Astrocyte (in vitro differentiated cells and primary cell): ENCODE measurements around the gene ADAMTS6. TPM values are rescaled to one million over a fixed set of nuclear protein-coding genes. Genes with fewer than 3 reads are reported as not detected.

ENCODE experiments used
- DNase-seq: peaks from one replicate; pipeline ENCODE4 v3.0.0-alpha.2; 2010; ENCODE audit warnings: low read depth
- FAIRE-seq: peaks from 2 replicates; lab custom pipeline; 2011; peaks lifted over from hg19 to GRCh38; lab: Jason Lieb, UNC
- H2AFZ ChIP-seq: 2 replicates; pipeline ENCODE4 v1.6.0; 2012; ENCODE audit warnings: low read depth, low read length, inconsistent platforms
- H3K27ac ChIP-seq: 2 replicates; pipeline ENCODE4 v1.5.1; 2011; ENCODE audit warnings: low read depth, low read length, inconsistent platforms
- H3K27me3 ChIP-seq: 2 replicates; pipeline ENCODE4 v1.6.0; 2011; ENCODE audit warnings: low read length, inconsistent platforms; ENCODE audit not compliant: insufficient read depth
- H3K36me3 ChIP-seq: 2 replicates; pipeline ENCODE4 v1.5.1; 2011; ENCODE audit warnings: low read length, inconsistent platforms; ENCODE audit not compliant: insufficient read depth
- H3K4me1 ChIP-seq: 2 replicates; pipeline ENCODE4 v1.5.1; 2011; ENCODE audit warnings: low read length, inconsistent platforms; ENCODE audit not compliant: insufficient read depth
- H3K4me2 ChIP-seq: 2 replicates; pipeline ENCODE4 v1.6.0; 2012; ENCODE audit warnings: low read length, inconsistent platforms
- H3K4me3 ChIP-seq: 2 replicates; pipeline ENCODE4 v1.5.1; 2011; ENCODE audit warnings: low read depth, mild to moderate bottlenecking, low read length, inconsistent platforms; ENCODE audit not compliant: insufficient read depth
- H3K79me2 ChIP-seq: 2 replicates; pipeline ENCODE4 v1.6.0; 2012; ENCODE audit warnings: mild to moderate bottlenecking, low read length, inconsistent platforms; ENCODE audit not compliant: insufficient read depth
- H3K9ac ChIP-seq: 2 replicates; pipeline ENCODE4 v1.6.0; 2012; ENCODE audit warnings: mild to moderate bottlenecking, low read length, inconsistent platforms
- H3K9me3 ChIP-seq: 2 replicates; pipeline ENCODE4 v1.5.1; 2012; ENCODE audit warnings: low read depth, mild to moderate bottlenecking, low read length, inconsistent platforms; ENCODE audit not compliant: insufficient read depth
- H4K20me1 ChIP-seq: 2 replicates; pipeline ENCODE4 v1.6.0; 2012; ENCODE audit warnings: low read length, inconsistent platforms; ENCODE audit not compliant: insufficient read depth
- H3K27ac Mint-ChIP-seq: one replicate; pipeline ENCODE4 v1.8.0; 2021; ENCODE audit warnings: mild to moderate bottlenecking, mixed read lengths; ENCODE audit not compliant: unreplicated experiment
- H3K27me3 Mint-ChIP-seq: one replicate; pipeline ENCODE4 v1.8.0; 2021; ENCODE audit warnings: low read depth, mixed read lengths; ENCODE audit not compliant: unreplicated experiment
- H3K36me3 Mint-ChIP-seq: one replicate; pipeline ENCODE4 v1.8.0; 2021; ENCODE audit warnings: low read depth, mixed read lengths; ENCODE audit not compliant: unreplicated experiment
- H3K4me1 Mint-ChIP-seq: one replicate; pipeline ENCODE4 v1.8.0; 2021; ENCODE audit warnings: low read depth, mixed read lengths; ENCODE audit not compliant: unreplicated experiment
- H3K4me3 Mint-ChIP-seq: one replicate; pipeline ENCODE4 v1.8.0; 2021; ENCODE audit warnings: mild to moderate bottlenecking, moderate library complexity, mixed read lengths; ENCODE audit not compliant: unreplicated experiment
- H3K9me3 Mint-ChIP-seq: one replicate; pipeline ENCODE4 v1.8.0; 2021; ENCODE audit warnings: mild to moderate bottlenecking, mixed read lengths; ENCODE audit not compliant: unreplicated experiment
- EZH2 ChIP-seq: IDR thresholded peaks from 2 replicates; pipeline ENCODE4 v1.6.1; 2012; ENCODE audit warnings: mild to moderate bottlenecking, low read length, inconsistent platforms; ENCODE audit not compliant: insufficient read depth
- total RNA-seq: library from RNA; stranded (reverse); gene quantifications from 2 replicates; pipeline ENCODE4 v1.2.1, GENCODE V29; 2021
- TF ChIP-seq, protein P1 (sequence below): IDR thresholded peaks from 2 replicates; pipeline ENCODE4 v1.5.1; 2011; ENCODE audit warnings: low read depth, mild to moderate bottlenecking, inconsistent platforms, low read length, moderate library complexity; ENCODE audit not compliant: insufficient read depth

The ADAMTS6 gene
- total RNA-seq, 1 donor from 2014 or later: 27.7 TPM

DNA sequence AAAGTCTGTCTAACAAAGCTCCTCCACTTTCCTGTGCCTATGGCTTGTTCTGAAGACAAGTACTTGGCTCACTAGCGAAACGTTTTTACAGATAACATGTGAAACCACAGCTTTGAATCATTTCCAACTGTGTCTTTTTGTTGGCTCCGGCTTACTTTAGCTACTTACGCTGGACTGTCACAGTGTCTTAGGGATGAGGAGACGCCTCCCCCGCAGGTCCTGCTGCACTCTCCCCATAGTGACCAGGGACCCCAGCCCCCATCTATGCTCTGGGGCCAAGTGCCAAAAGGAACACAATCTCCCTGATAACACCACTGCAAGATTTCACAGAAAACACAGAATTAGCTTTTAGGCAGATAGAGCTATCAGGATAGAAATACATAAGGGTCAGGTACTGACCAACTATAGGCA lies 219.1 kb downstream of the ADAMTS6 start:
- DNase-seq (peak; percentile 95), FAIRE-seq (peak; percentile 93)
- Histone ChIP-seq H3K4me1 (peaks cover 14% of the 10 kb centered on the region), H3K79me2 (no peaks in the 10 kb centered on the region), H3K9me3 (no peaks in the 10 kb centered on the region), H3K27me3 (no peaks in the 10 kb centered on the region), H3K27ac (peak overlapping the region; percentile 52), H3K36me3 (peaks cover 19% of the 10 kb centered on the region), H2AFZ (no peak overlapping the region), H3K4me2 (peak overlapping the region; percentile 73), H4K20me1 (no peaks in the 10 kb centered on the region), H3K9ac (peak overlapping the region; percentile 17), H3K4me3 (no peak overlapping the region)
- Mint-ChIP-seq H3K36me3 (peaks cover 17% of the 10 kb centered on the region), H3K27ac (peak overlapping the region; percentile 38), H3K4me3 (no peak overlapping the region), H3K9me3 (no peaks in the 10 kb centered on the region), H3K4me1 (peaks cover 17% of the 10 kb centered on the region), H3K27me3 (no peaks in the 10 kb centered on the region)
- TF ChIP-seq, protein P1, sequence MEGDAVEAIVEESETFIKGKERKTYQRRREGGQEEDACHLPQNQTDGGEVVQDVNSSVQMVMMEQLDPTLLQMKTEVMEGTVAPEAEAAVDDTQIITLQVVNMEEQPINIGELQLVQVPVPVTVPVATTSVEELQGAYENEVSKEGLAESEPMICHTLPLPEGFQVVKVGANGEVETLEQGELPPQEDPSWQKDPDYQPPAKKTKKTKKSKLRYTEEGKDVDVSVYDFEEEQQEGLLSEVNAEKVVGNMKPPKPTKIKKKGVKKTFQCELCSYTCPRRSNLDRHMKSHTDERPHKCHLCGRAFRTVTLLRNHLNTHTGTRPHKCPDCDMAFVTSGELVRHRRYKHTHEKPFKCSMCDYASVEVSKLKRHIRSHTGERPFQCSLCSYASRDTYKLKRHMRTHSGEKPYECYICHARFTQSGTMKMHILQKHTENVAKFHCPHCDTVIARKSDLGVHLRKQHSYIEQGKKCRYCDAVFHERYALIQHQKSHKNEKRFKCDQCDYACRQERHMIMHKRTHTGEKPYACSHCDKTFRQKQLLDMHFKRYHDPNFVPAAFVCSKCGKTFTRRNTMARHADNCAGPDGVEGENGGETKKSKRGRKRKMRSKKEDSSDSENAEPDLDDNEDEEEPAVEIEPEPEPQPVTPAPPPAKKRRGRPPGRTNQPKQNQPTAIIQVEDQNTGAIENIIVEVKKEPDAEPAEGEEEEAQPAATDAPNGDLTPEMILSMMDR: no peak
- TF ChIP-seq EZH2: no peak

DNA sequence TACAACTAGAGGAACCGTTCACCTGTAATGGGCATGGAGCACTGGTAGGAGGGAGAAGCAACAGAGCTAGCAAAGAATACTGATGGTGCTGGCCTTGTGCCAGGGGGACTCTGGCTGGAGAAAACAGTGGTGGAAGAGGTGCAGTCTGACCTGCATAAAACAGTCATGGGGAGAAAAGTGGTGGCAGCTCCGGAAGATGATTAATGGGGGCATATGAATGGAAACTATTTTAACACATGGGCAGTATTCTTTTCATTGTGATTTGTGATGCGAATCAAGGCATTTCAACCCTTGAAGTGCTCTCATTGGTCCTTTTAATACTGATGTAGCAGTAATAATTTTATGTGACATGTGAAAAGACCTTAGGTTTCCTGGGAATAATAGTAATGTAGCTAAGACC lies 219.6 kb downstream of the ADAMTS6 start:
- H3K27ac ChIP-seq: peak overlapping the region; percentile 52
- H3K27ac Mint-ChIP-seq: no peak overlapping the region
- H3K36me3 Mint-ChIP-seq: peaks cover 23% of the 10 kb centered on the region
- H3K4me3 Mint-ChIP-seq: no peak overlapping the region
- H3K4me1 Mint-ChIP-seq: peaks cover 17% of the 10 kb centered on the region
- H3K79me2 ChIP-seq: no peaks in the 10 kb centered on the region
- no peak for TF ChIP-seq EZH2
- TF ChIP-seq, protein P1: no peak
- H4K20me1 ChIP-seq: no peaks in the 10 kb centered on the region
- peak overlapping the region; percentile 17 for H3K9ac ChIP-seq
- no peaks in the 10 kb centered on the region for H3K27me3 ChIP-seq
- no peaks in the 10 kb centered on the region for H3K9me3 ChIP-seq
- H3K4me1 ChIP-seq: peaks cover 14% of the 10 kb centered on the region
- peak overlapping the region; percentile 73 for H3K4me2 ChIP-seq
- peak overlapping the region; percentile 24 for H3K4me3 ChIP-seq
- DNase-seq (peak; percentile 63), FAIRE-seq (peak; percentile 9)
- peaks cover 18% of the 10 kb centered on the region for H3K36me3 ChIP-seq
- no peak overlapping the region for H2AFZ ChIP-seq
- H3K9me3 Mint-ChIP-seq: no peaks in the 10 kb centered on the region
- H3K27me3 Mint-ChIP-seq: no peaks in the 10 kb centered on the region

DNA sequence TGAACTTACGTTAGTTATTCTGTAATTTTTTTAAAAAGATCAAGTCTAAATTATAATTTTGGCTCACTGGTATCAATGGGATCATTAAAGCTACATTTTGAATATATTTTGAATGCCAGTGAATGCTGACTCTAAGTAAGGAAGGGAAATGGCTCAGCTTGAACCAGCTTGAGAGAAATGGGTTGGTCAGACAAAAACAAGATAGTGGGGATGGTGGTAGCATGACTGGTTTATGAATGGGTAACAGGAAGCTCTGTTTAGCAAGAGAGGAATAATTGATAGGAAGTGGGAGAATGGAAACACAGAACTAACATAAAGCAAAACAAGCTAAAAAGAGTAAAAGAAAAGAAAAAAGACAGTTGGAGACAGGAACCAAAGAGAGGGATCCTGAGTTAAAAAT lies 220.2 kb downstream of the ADAMTS6 start:
- Mint-ChIP-seq H3K36me3 (peaks cover 27% of the 10 kb centered on the region), H3K27ac (no peak overlapping the region), H3K4me3 (no peak overlapping the region), H3K4me1 (peaks cover 17% of the 10 kb centered on the region), H3K9me3 (no peaks in the 10 kb centered on the region), H3K27me3 (no peaks in the 10 kb centered on the region)
- Histone ChIP-seq H3K36me3 (peaks cover 15% of the 10 kb centered on the region), H3K9ac (no peak overlapping the region), H3K4me3 (no peak overlapping the region), H3K4me2 (peak overlapping the region; percentile 73), H3K4me1 (peaks cover 14% of the 10 kb centered on the region), H3K27ac (no peak overlapping the region), H3K79me2 (no peaks in the 10 kb centered on the region), H4K20me1 (no peaks in the 10 kb centered on the region), H2AFZ (no peak overlapping the region), H3K27me3 (no peaks in the 10 kb centered on the region), H3K9me3 (no peaks in the 10 kb centered on the region)
- TF ChIP-seq, protein P1: no peak
- no peak for TF ChIP-seq EZH2
- DNase-seq (no peak), FAIRE-seq (no peak)
